GM12874 (cell line): ENCODE results near the gene ALK.

Experiments
- CTCF ChIP-seq: IDR thresholded peaks from 2 replicates; pipeline ENCODE4 v1.5.1; 2011; ENCODE audit warnings: low read depth, mild to moderate bottlenecking, control low read depth, low read length, moderate library complexity; ENCODE audit not compliant: insufficient read depth

Gene ALK

GRCh38 chr2:29726976-29727375 is 194.4 kb downstream of the ALK start:
- no peak for TF ChIP-seq CTCF

GRCh38 chr2:29725610-29726009 is 195.8 kb downstream of the ALK start:
- no peak for TF ChIP-seq CTCF

- TF ChIP-seq CTCF: no peak
These were observed 197.1 kb downstream of the ALK start for GRCh38 chr2:29724282-29724681.

GRCh38 chr2:29723255-29724001 is 198.0 kb downstream of the ALK start:
- TF ChIP-seq CTCF: no peak

GRCh38 chr2:29719639-29720038 is 201.7 kb downstream of the ALK start:
- no peak for TF ChIP-seq CTCF

GRCh38 chr2:29718076-29718686 is 203.2 kb downstream of the ALK start:
- TF ChIP-seq CTCF: no peak

GRCh38 chr2:29715655-29716054 is 205.7 kb downstream of the ALK start:
- no peak for TF ChIP-seq CTCF
